Upper lobe of left lung (tissue), 4 donors: Measurements from ENCODE around the gene MYRF.

Source experiments
- CTCF ChIP-seq, 6 experiments: fragments of 450-650 bp in 4 of 6; fragments of 200-600 bp in 2 of 6; sonication (generic) in 2 of 6; IDR thresholded peaks; one replicate each; pipeline ENCODE4 v1.5.1; 2016 to 2019; ENCODE audit warnings: antibody characterized with exemption in 6 of 6
- EP300 ChIP-seq, 4 donors: sonication (generic); formaldehyde crosslinking; IDR thresholded peaks; one replicate each; pipeline ENCODE4 v1.5.1; 2017; ENCODE audit warnings: antibody characterized with exemption in 4 of 4, control low read depth in 2 of 4
- POLR2AphosphoS5 ChIP-seq, 2 donors: sonication (generic); formaldehyde crosslinking; IDR thresholded peaks; one replicate each; pipeline ENCODE4 v1.5.1; 2017; ENCODE audit warnings: antibody characterized with exemption in 2 of 2

- TF ChIP-seq CTCF (IDR thresholded peaks at IDR 0.05) (no peak), POLR2AphosphoS5 (IDR thresholded peaks at IDR 0.05) (no peak), EP300 (IDR thresholded peaks at IDR 0.05) (no peak)
Measured at GRCh38 chr11:61710019-61710418, 42.4 kb upstream of the MYRF start.
